GM20000 (cell line): ENCODE results near the gene TLE7.

ENCODE experiments used
- DNase-seq: peaks from one replicate; pipeline ENCODE4 v3.0.0; 2012; ENCODE audit warnings: low spot score
- TF ChIP-seq, protein P1 (sequence below): IDR thresholded peaks from 2 replicates; pipeline ENCODE4 v1.5.1; 2012; ENCODE audit warnings: mild to moderate bottlenecking, control low read depth; ENCODE audit errors: extremely low read depth, missing control alignments

Gene TLE7

DNA sequence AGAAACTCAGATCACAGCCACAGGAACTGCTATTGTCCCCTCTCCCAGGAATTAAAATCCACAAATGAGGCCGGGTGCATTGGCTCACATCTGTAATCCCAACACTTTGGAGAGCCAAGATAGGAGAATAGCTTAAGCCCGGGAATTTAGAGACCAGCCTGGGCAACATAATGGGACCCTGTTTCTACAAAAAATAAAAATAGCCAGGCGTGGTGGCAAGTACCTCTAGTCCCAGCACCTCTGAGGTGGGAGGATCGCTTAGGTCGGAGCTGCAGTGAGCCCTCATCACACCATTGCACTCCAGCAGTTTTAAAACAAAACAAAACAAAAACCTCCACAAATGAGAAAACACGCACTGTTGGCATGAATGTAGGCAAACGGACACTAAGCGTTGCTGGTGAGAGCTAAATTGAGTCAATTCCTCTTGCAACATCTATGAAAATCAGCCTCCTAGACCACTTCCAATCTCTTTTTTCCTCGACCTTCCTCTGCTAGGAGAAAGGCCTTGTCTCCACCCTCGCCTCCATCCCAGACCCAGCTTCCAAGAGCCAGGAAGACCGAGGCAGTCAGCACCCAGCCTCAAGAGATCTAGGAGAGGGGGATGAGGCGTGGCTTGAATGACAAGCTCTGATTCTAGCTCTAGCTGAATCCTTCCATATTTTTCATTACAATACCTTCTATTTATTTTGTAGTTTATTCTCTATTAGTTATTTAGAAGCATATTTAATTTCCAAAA lies 14.8 kb downstream of the TLE7 start:
- TF ChIP-seq, protein P1, sequence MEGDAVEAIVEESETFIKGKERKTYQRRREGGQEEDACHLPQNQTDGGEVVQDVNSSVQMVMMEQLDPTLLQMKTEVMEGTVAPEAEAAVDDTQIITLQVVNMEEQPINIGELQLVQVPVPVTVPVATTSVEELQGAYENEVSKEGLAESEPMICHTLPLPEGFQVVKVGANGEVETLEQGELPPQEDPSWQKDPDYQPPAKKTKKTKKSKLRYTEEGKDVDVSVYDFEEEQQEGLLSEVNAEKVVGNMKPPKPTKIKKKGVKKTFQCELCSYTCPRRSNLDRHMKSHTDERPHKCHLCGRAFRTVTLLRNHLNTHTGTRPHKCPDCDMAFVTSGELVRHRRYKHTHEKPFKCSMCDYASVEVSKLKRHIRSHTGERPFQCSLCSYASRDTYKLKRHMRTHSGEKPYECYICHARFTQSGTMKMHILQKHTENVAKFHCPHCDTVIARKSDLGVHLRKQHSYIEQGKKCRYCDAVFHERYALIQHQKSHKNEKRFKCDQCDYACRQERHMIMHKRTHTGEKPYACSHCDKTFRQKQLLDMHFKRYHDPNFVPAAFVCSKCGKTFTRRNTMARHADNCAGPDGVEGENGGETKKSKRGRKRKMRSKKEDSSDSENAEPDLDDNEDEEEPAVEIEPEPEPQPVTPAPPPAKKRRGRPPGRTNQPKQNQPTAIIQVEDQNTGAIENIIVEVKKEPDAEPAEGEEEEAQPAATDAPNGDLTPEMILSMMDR = no peak
- DNase-seq = no peak

DNA sequence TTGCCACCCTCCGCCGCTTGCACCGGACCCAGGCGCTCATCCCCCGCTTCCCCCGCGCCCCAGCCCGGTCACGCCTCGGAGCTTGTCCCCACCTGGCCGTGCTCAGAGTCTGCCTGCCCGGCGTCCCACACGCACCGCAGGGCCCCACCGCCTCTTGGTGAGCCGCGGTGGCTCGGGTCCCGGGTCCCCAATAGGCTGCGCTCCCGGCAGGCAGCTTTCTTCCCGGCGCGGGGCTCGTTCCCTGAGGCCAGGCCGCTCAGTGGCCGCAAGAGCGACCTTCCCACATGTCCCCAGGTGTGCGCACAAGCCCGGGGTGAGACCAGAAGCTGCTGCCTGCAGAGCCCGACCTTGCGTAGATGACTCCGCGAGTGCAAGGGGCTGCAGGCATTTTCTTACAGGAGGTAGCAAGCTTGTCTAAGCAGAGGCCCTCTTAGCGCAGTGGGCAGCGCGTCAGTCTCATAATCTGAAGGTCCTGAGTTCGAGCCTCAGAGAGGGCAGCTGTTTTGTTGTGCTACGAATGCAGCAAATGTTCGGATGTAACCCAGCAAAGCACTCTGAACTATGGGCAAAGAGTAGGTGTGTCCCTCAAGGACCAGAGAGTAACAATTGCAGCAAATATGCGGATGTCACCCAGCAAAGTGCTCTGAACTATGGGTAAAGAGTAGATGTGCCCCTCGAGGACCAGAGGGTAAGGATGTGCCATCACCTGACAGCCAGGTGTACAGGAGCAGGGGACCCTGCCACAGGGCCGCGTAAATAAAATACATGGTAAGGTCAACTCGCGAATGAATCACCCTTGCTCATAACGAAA lies 15.6 kb downstream of the TLE7 start:
- peak; percentile 72 for DNase-seq
- TF ChIP-seq, protein P1 = no peak

DNA sequence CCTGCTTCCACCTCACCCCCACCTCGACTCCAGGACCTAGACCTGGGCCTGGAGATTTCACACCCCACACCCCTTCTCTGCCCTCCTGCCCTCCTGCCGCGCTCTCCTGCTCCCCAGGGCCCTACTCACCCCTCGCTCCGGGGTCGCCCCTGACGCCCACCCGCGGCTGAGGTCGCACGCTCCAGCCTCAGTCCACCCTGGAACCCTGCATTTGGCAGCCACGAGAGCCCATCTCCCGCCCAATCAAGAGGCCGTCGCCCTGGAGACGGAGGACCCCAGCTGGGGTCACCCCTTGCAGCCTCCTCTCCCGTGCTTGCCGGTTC lies 16.1 kb downstream of the TLE7 start:
- no peak for DNase-seq
- TF ChIP-seq, protein P1 = no peak

DNA sequence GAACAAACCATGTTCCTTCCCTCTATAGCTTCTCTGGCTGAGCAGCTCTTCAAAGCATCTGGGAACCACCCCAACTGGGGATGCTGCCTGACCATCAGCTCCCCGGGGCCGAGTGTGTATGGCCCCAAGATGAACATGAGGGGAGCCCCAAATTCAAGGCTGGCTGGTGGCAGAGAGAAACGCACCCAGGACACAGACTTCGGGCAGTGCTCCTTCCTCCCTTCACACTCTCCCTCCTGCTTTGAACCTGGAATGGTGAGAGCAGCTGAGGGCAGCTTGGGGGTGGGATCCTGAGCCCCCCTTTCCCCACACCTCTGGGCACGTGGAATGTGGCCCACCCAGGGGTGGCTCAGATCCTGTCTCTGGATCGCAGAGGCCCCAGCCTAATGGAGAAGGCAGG lies 17.2 kb downstream of the TLE7 start:
- TF ChIP-seq, protein P1 = no peak
- DNase-seq = no peak

DNA sequence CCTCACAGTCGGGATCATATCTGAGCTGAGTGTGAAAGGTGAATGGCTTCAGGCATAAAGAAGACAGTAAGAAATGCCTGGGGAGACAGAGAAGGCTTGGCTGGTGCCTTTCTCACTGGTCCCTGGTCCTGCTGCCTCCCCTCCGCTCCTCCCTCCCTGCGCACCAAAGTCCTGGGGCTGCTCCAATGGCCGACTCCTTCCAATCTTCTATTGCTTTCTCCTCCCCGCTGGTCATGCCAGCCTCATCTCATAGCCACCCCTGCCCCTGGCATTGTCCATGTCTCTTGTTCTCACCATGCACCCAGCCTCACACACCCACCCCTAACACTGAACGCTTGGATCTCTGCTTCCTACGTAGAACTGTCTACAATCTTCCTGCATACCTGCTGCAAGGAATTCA lies 18.0 kb downstream of the TLE7 start:
- DNase-seq = no peak
- TF ChIP-seq, protein P1 = no peak

DNA sequence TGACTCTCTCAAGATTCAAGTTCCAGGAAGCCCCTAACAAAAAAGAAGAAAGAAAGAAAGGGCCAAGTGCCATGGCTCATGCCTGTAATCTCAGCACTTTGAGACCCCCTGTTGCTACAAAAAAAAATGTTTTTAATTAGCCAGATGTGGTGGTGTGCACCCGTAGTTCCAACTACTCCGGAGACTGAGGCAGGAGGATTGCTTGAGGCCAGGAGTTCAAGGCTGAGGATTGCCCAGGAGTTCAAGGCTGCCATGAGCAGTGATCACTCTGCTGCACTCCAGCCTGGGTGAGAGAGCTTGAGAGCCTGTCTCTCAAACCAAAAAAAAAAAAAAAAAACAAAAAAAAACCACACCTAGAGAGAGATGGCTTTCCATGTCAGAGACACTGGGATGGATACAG lies 18.8 kb downstream of the TLE7 start:
- no peak for DNase-seq
- TF ChIP-seq, protein P1 = no peak

DNA sequence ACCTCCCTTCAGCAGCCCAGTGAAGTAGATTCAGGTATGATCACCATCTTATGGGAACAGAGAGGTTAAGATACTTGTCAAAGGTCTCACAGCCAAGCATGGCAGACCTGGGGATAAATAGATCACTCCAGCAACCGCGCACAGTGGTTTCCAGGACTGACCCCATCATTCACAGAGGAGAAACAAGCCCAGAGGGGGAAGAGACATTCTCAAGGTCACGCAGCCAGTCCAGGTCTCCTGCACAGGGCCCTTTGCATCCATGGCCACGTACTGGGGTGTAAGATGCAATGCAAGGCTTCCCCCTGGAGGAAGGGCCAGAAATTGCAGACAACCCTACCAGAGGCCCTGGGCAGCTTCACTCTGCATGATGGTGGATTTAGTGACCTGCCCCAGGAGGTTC lies 19.9 kb downstream of the TLE7 start:
- TF ChIP-seq, protein P1 = peak; percentile 9
- DNase-seq = peak; percentile 67
